Germinal center (tissue), 1 donor: Measurements from ENCODE around the gene DSG4.

ENCODE experiments used
- DNase-seq: peaks from one replicate; pipeline ENCODE4 v3.0.0; 2012; ENCODE audit warnings: mixed read lengths, low spot score

The DSG4 gene

DNA sequence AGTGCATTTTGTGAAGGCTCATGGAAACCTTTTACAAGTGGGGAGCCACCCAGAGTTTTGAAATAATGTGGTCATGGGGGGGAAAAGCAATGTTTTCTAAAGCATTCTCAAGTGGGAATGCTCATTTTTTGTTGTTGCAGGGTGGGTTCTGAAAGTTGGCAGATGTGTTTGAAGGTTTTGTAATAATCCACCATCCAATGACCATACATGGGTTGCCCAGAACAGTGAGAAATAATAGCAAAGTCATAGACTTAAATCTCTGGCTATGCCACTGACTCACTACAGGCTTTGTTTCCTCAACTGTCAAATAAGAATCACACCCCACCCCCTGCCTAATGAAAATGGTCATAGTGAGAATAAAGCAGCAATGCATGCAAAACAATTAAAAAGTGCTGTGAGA, 73.8 kb downstream of the DSG4 start:
- no peak for DNase-seq

DNA sequence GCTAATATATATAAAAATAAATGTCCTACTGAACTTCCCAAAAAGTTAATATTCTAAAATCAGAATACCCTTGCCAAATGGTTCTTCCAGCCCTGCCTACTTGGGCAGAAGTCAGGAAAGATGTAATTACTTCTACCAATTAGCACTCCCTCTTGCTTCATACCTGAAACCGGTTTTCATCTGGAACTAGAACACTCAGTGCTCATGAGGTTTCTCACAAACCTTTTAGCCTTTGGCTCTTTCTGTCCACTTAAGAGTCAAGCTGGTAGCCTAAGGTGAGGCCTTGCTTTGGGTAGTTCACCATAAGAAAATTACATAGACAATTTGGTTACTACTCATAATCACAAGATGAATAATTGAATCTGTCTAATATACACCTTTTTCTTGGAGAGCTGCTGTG, 75.0 kb downstream of the DSG4 start:
- no peak for DNase-seq

DNA sequence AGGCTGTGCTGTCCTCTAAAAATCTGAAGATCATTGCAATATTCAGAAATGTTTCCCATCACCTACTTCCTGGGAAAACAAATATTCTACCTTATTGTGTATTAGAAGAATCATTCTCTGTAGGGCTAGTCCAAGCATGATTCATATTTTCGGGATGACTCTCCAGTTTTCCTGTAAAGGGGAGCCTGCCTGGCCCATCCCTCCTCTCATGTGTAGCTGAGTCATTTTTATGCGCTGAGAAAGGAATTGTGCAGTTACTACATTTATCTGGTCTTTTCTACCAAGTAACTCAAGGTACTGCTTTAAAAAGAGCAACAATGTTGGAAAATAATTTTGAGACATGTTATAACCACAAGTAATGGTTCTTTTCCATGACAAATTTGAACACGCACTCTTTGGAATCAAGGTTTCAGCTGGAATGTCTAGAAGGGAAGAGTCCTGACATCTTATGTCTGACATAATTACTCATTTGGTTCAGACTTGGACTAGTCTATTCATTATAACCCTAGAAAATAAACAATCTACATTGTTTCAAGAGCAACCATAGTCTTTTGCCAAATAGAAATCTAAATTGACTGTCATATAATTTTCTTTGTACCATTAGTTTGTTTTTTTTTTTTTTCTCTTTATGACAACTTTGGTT, 77.6 kb downstream of the DSG4 start:
- no peak for DNase-seq
